A549 treated with CORT108297 at 1 μM for 4 hours (cell line): ENCODE measurements around the gene RELL1. TPM values are rescaled to one million over a fixed set of nuclear protein-coding genes. Genes with fewer than 3 reads are reported as not detected.

Source experiments
- total RNA-seq: library from RNA; stranded (reverse); fragments of 200-300 nt; extraction: Qiagen RNA extraction; gene quantifications from 5 replicates; pipeline ENCODE4 v1.2.3, GENCODE V29; 2022

Gene RELL1, protein sequence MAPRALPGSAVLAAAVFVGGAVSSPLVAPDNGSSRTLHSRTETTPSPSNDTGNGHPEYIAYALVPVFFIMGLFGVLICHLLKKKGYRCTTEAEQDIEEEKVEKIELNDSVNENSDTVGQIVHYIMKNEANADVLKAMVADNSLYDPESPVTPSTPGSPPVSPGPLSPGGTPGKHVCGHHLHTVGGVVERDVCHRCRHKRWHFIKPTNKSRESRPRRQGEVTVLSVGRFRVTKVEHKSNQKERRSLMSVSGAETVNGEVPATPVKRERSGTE
- 4.3 to 7.2 TPM (median 5.4 TPM) in 5 replicates for total RNA-seq

DNA sequence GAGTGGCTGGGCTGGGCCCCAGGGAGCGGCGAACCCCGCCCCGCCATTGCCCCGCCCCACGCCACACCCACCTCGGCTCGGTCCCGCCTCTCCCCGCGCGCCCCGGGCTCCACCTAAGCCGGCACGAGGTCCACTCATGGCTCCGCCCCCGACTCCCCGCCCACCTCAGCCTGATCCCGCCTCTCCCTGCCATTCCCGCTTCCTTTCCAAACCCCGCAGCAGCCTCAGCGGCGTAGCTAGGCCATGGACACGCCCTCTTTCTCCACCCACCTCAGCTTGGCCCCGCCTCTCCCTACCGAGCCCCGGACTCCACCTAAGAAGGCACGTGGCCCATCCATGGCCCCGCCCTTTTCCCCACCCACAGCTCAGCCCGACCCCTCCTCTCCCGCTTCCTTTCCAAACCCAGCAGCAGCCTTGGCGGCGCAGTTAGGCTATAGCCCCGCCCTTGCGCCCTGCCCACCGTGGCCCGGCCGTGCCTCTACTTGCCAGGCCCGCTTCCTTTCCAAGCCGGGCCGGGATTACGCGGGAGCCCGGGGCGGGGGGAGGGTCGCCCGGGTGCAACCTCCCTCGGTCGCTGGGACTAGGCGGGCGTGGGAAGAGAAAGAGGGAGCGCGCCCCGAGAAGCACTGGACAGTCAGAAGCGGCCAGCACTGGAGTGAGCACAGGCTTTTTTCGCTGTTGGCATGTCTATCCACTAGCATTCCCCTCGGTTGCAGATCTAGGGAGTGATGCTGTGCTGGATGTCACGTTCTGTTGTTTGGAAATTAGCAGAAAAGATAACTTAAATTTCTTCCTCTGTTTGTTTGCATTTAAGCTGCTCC lies at the start of gene RELL1:
TSS of gene RELL1 (minus strand) at position 4 of the 821 bp plus-strand sequence. CDS start 89 bp downstream, outside the sequence.

Other genes with a start within 250 kb of the RELL1 start
- 13.7 to 14.8 TPM (median 13.9 TPM) in 5 replicates for gene PGM2, start 140.3 kb upstream of the RELL1 start, total RNA-seq
- 21.4 to 27.2 TPM (median 24.2 TPM) in 5 replicates for gene TBC1D1, start 204.7 kb upstream of the RELL1 start, total RNA-seq